SK-N-SH (cell line): ENCODE results near the gene TESMIN. TPM values are rescaled to one million over a fixed set of nuclear protein-coding genes. Genes with fewer than 3 reads are reported as not detected.

Experiments used
- CTCF ChIA-PET: fragments of 300-600, 350-600 bp; formaldehyde crosslinking; extraction: SDS; loops from one replicate; lab custom pipeline; 2021; lab: Yijun Ruan, JAX
- POLR2A ChIA-PET: fragments of 350-600 bp; sonication (Branson Sonifier 250); formaldehyde crosslinking; extraction: SDS; loops from one replicate; lab custom pipeline; 2020; ENCODE audit warnings: antibody characterized with exemption, inconsistent platforms; lab: Yijun Ruan, JAX
- DNase-seq: peaks from one replicate; pipeline ENCODE4 v3.0.0; 2012
- H2AFZ ChIP-seq: fragments of 200-600 bp; sonication (generic); 2 replicates; pipeline ENCODE4 v1.8.1; 2016; ENCODE audit warnings: antibody characterized with exemption, mild to moderate bottlenecking, low read depth
- H3F3A ChIP-seq: fragments of 200-600 bp; sonication (generic); replicated peaks from 2 replicates; pipeline ENCODE3; 2016; ENCODE audit warnings: antibody characterized with exemption, mild to moderate bottlenecking; ENCODE audit not compliant: insufficient read depth
- H3K27ac ChIP-seq, 2 experiments: fragments of 200-500 bp in 1 of 2; fragments of 200-600 bp in 1 of 2; sonication (Bioruptor generic) in 1 of 2; sonication (generic), shearing (Covaris generic) in 1 of 2; 2 replicates each; pipeline versions ENCODE4 v1.5.1 to v1.6.1; 2014 to 2016; ENCODE audit warnings: low read depth in 2 of 2, inconsistent platforms in 1 of 2, low read length in 1 of 2, mild to moderate bottlenecking in 1 of 2, mixed read lengths in 1 of 2
- H3K27me3 ChIP-seq: fragments of 200-600 bp; sonication (generic), shearing (Covaris generic); 2 replicates; pipeline ENCODE4 v1.6.1; 2016; ENCODE audit warnings: mixed run types; ENCODE audit not compliant: insufficient read depth
- H3K36me3 ChIP-seq, 2 experiments: fragments of 200-500 bp in 1 of 2; fragments of 200-600 bp in 1 of 2; sonication (Bioruptor generic) in 1 of 2; sonication (generic) in 1 of 2; replicated peaks in 1 of 2; 2 replicates each; pipeline versions ENCODE3 to v1.5.1; 2014 to 2016; ENCODE audit warnings: low read length in 1 of 2, mild to moderate bottlenecking in 1 of 2; ENCODE audit not compliant: insufficient read depth in 2 of 2, control insufficient read depth in 1 of 2
- H3K4me1 ChIP-seq, 2 experiments: fragments of 200-500 bp in 1 of 2; fragments of 200-600 bp in 1 of 2; sonication (Bioruptor generic) in 1 of 2; sonication (generic), shearing (Covaris generic) in 1 of 2; 2 replicates each; pipeline versions ENCODE4 v1.5.1 to v1.6.1; 2014 to 2016; ENCODE audit warnings: low read depth in 1 of 2, low read length in 1 of 2, mixed run types in 1 of 2; ENCODE audit not compliant: insufficient read depth in 2 of 2, control insufficient read depth in 1 of 2
- H3K4me2 ChIP-seq: fragments of 200-600 bp; sonication (generic), shearing (Covaris generic); 2 replicates; pipeline ENCODE4 v1.6.1; 2017; ENCODE audit warnings: mixed run types
- H3K4me3 ChIP-seq, 2 experiments: fragments of 200-500 bp in 1 of 2; fragments of 200-600 bp in 1 of 2; sonication (Bioruptor generic) in 1 of 2; sonication (generic), shearing (Covaris generic) in 1 of 2; 2 replicates each; pipeline versions ENCODE4 v1.5.1 to v1.8.1; 2014 to 2016; ENCODE audit warnings: low read depth in 2 of 2, inconsistent platforms in 1 of 2, low read length in 1 of 2, mild to moderate bottlenecking in 1 of 2, mixed read lengths in 1 of 2, moderate library complexity in 1 of 2
- H3K79me2 ChIP-seq: fragments of 200-600 bp; sonication (generic); 2 replicates; pipeline ENCODE4 v1.8.1; 2017; ENCODE audit warnings: mild to moderate bottlenecking; ENCODE audit not compliant: insufficient read depth
- H3K9ac ChIP-seq: fragments of 200-600 bp; sonication (generic); 2 replicates; pipeline ENCODE4 v1.6.1; 2017; ENCODE audit warnings: mixed run types
- H3K9me2 ChIP-seq: fragments of 200-600 bp; sonication (generic); 2 replicates; pipeline ENCODE4 v1.6.1; 2017; ENCODE audit warnings: mixed run types
- H3K9me3 ChIP-seq: fragments of 200-600 bp; sonication (generic); 2 replicates; pipeline ENCODE4 v1.6.1; 2017; ENCODE audit warnings: mixed run types, mild to moderate bottlenecking, moderate library complexity
- H4K20me1 ChIP-seq: fragments of 200-600 bp; sonication (generic); 2 replicates; pipeline ENCODE4 v1.6.1; 2017; ENCODE audit warnings: mild to moderate bottlenecking, mixed run types; ENCODE audit not compliant: insufficient read depth
- CHD2 ChIP-seq: fragments of 150-350 bp; IDR thresholded peaks from 2 replicates; pipeline ENCODE4 v1.6.1; 2018; ENCODE audit warnings: low read length; ENCODE audit not compliant: partially characterized antibody
- ELF1 ChIP-seq: IDR thresholded peaks from 2 replicates; pipeline ENCODE4 v1.4.0; 2012
- EP300 ChIP-seq, 2 experiments: IDR thresholded peaks; 2 replicates each; pipeline versions ENCODE4 v1.4.0 to v1.6.1; 2012; ENCODE audit warnings: borderline replicate concordance in 1 of 2, low read depth in 1 of 2, low read length in 1 of 2
- FOXJ3 ChIP-seq: sonication (generic); formaldehyde crosslinking; IDR thresholded peaks from 2 replicates; pipeline ENCODE4 v1.5.1; 2020; ENCODE audit warnings: mild to moderate bottlenecking, missing genetic modification reagents
- MAX ChIP-seq: IDR thresholded peaks from 2 replicates; pipeline ENCODE4 v1.4.0; 2012; ENCODE audit warnings: low read depth
- MEF2A ChIP-seq: IDR thresholded peaks from 2 replicates; pipeline ENCODE4 v1.4.0; 2012; ENCODE audit warnings: low read depth, borderline replicate concordance
- NFIC ChIP-seq: IDR thresholded peaks from 2 replicates; pipeline ENCODE4 v1.4.0; 2012; ENCODE audit warnings: borderline replicate concordance
- NRF1 ChIP-seq: IDR thresholded peaks from 2 replicates; pipeline ENCODE4 v1.6.1; 2012; ENCODE audit warnings: low read depth, mild to moderate bottlenecking, low read length
- PBX3 ChIP-seq: IDR thresholded peaks from 2 replicates; pipeline ENCODE4; 2012
- RCOR1 ChIP-seq: fragments of 150-350 bp; IDR thresholded peaks from 2 replicates; pipeline ENCODE4 v1.6.1; 2017; ENCODE audit warnings: antibody characterized with exemption, low read length
- RFX5 ChIP-seq: IDR thresholded peaks from 2 replicates; pipeline ENCODE4 v1.6.1; 2012; ENCODE audit warnings: mild to moderate bottlenecking, improper control_type of control experiment, low read length
- SIN3A ChIP-seq: IDR thresholded peaks from 2 replicates; pipeline ENCODE4 v1.6.1; 2012; ENCODE audit warnings: low read depth, mild to moderate bottlenecking, low read length, moderate library complexity, borderline replicate concordance
- TCF12 ChIP-seq: IDR thresholded peaks from 2 replicates; pipeline ENCODE4 v1.4.0; 2012
- TEAD4 ChIP-seq: IDR thresholded peaks from 2 replicates; pipeline ENCODE4 v1.4.0; 2012; ENCODE audit warnings: mild to moderate bottlenecking, borderline replicate concordance; ENCODE audit not compliant: insufficient read depth
- ZBTB33 ChIP-seq: IDR thresholded peaks from 2 replicates; pipeline ENCODE4 v1.4.0; 2012; ENCODE audit warnings: low read depth, borderline replicate concordance
- whole genome bisulfite sequencing: methylation state at CpG from one replicate; pipeline ENCODE4 v1.1.6; 2017; ENCODE audit warnings: low lambda C conversion rate; 5-methylcytosine and 5-hydroxymethylcytosine counted together
- polyA plus RNA-seq, 3 experiments: library from polyadenylated mRNA; depleted of rRNA; stranded (reverse); fragments of >200 nt; gene quantifications; 2 replicates each; pipeline ENCODE4 v1.2.3, GENCODE V29; 2012
- TF ChIP-seq, protein P1 (sequence below): fragments of 200-600 bp; sonication (generic); IDR thresholded peaks from 2 replicates; pipeline ENCODE4 v1.6.1; 2017; ENCODE audit warnings: antibody characterized with exemption, mild to moderate bottlenecking, moderate library complexity
- TF ChIP-seq, protein P2 (sequence below): fragments of 150-350 bp; IDR thresholded peaks from 2 replicates; pipeline ENCODE4 v1.6.1; 2017; ENCODE audit warnings: antibody characterized with exemption, low read length, low read depth, borderline replicate concordance

TESMIN gene
- polyA plus RNA-seq, 1 of the 3 experiments (the other 2 are of a cell fraction) = 3.5 TPM

GRCh38 chr11:68749229-68750123, 1.8 kb downstream of the TESMIN start:
- POLR2A ChIA-PET = interaction anchor here (1.3 kb wide), 1 partner anchor 375 kb away, joined by 4 read pairs; no protein-coding TSS in a partner anchor
- no peaks in the 10 kb centered on the region for H3K79me2 ChIP-seq
- H3K4me2 ChIP-seq = no peak overlapping the region
- no peak overlapping the region for H2AFZ ChIP-seq
- no peak for DNase-seq
- whole genome bisulfite sequencing = 92% methylated on average over 20 of the region's 20 CpGs
- TF ChIP-seq SIN3A (no peak), MAX (no peak), RCOR1 (no peak), MEF2A (no peak), CHD2 (no peak), NRF1 (no peak), PBX3 (no peak), ZBTB33 (no peak), EP300 (IDR thresholded peaks at IDR 0.05; ENCODE audit: borderline replicate concordance in 1 of 2, low read depth in 1 of 2, low read length in 1 of 2) (no peak), TCF12 (no peak), RFX5 (no peak), TEAD4 (no peak), NFIC (no peak), ELF1 (no peak), FOXJ3 (no peak)
- TF ChIP-seq, protein P1, sequence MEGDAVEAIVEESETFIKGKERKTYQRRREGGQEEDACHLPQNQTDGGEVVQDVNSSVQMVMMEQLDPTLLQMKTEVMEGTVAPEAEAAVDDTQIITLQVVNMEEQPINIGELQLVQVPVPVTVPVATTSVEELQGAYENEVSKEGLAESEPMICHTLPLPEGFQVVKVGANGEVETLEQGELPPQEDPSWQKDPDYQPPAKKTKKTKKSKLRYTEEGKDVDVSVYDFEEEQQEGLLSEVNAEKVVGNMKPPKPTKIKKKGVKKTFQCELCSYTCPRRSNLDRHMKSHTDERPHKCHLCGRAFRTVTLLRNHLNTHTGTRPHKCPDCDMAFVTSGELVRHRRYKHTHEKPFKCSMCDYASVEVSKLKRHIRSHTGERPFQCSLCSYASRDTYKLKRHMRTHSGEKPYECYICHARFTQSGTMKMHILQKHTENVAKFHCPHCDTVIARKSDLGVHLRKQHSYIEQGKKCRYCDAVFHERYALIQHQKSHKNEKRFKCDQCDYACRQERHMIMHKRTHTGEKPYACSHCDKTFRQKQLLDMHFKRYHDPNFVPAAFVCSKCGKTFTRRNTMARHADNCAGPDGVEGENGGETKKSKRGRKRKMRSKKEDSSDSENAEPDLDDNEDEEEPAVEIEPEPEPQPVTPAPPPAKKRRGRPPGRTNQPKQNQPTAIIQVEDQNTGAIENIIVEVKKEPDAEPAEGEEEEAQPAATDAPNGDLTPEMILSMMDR = no peak
- TF ChIP-seq, protein P2, sequence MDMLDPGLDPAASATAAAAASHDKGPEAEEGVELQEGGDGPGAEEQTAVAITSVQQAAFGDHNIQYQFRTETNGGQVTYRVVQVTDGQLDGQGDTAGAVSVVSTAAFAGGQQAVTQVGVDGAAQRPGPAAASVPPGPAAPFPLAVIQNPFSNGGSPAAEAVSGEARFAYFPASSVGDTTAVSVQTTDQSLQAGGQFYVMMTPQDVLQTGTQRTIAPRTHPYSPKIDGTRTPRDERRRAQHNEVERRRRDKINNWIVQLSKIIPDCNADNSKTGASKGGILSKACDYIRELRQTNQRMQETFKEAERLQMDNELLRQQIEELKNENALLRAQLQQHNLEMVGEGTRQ = no peak
- CTCF ChIA-PET = interaction anchor here (0.7 to 1.9 kb wide), 7 partner anchors 12 to 431 kb away, joined by 3 to 6 read pairs (median 4); no protein-coding TSS in a partner anchor
- no peaks in the 10 kb centered on the region for H3K9me2 ChIP-seq
- H3K9ac ChIP-seq = no peak overlapping the region
- H3K27me3 ChIP-seq = no peaks in the 10 kb centered on the region
- H3K36me3 ChIP-seq = no peaks in the 10 kb centered on the region
- H3K27ac ChIP-seq = peak overlapping the region in 1 of 2 experiments; percentile 69; a peak in 2 of 4 replicates
- no peak overlapping the region for H3K4me3 ChIP-seq
- H3F3A ChIP-seq = peaks cover 10% of the 10 kb centered on the region
- H3K9me3 ChIP-seq = no peaks in the 10 kb centered on the region
- H4K20me1 ChIP-seq = no peaks in the 10 kb centered on the region
- H3K4me1 ChIP-seq = peaks cover 0 to 26% of the 10 kb centered on the region in 2 experiments; a peak in 2 of 4 replicates
